GM23248 (cell line): ENCODE data around the gene TOE1. TPM values are rescaled to one million over a fixed set of nuclear protein-coding genes. Genes with fewer than 3 reads are reported as not detected.
A peak's percentile ranks its signal among the peaks of the same experiment; 100 is the strongest.

Source experiments
- DNase-seq: peaks from one replicate; pipeline ENCODE4 v3.0.0-alpha.2; 2015
- H2AFZ ChIP-seq: fragments of 200-600 bp; sonication (generic); 2 replicates; pipeline ENCODE4 v1.6.1; 2016; ENCODE audit warnings: antibody characterized with exemption
- H3F3A ChIP-seq: fragments of 200-600 bp; sonication (generic); 2 replicates; pipeline ENCODE4 v1.6.1; 2016; ENCODE audit warnings: mild to moderate bottlenecking, antibody characterized with exemption, mixed run types; ENCODE audit not compliant: insufficient read depth
- H3K27ac ChIP-seq: fragments of 200-600 bp; sonication (generic); 2 replicates; pipeline ENCODE4 v1.5.1; 2016; ENCODE audit warnings: mild to moderate bottlenecking
- H3K27me3 ChIP-seq: fragments of 200-600 bp; sonication (generic); replicated peaks from 2 replicates; pipeline ENCODE4 v1.6.1; 2016; ENCODE audit warnings: mild to moderate bottlenecking; ENCODE audit not compliant: insufficient read depth
- H3K36me3 ChIP-seq: fragments of 200-600 bp; sonication (generic); 2 replicates; pipeline ENCODE4 v1.6.1; 2016; ENCODE audit warnings: low read depth, mild to moderate bottlenecking
- H3K4me1 ChIP-seq: fragments of 200-600 bp; sonication (generic); 2 replicates; pipeline ENCODE4 v1.6.1; 2016; ENCODE audit warnings: mild to moderate bottlenecking; ENCODE audit not compliant: insufficient read depth
- H3K4me2 ChIP-seq: fragments of 200-600 bp; sonication (generic); one replicate; pipeline ENCODE4 v1.6.1; 2016; ENCODE audit warnings: mild to moderate bottlenecking; ENCODE audit not compliant: unreplicated experiment
- H3K4me3 ChIP-seq: fragments of 200-600 bp; sonication (generic); 2 replicates; pipeline ENCODE4 v1.5.1; 2016; ENCODE audit warnings: mild to moderate bottlenecking
- H3K79me2 ChIP-seq: fragments of 200-600 bp; sonication (generic); 2 replicates; pipeline ENCODE4 v1.6.1; 2016; ENCODE audit warnings: mild to moderate bottlenecking; ENCODE audit not compliant: insufficient read depth
- H3K9ac ChIP-seq: fragments of 200-600 bp; sonication (generic); 2 replicates; pipeline ENCODE4 v1.6.1; 2016; ENCODE audit warnings: mild to moderate bottlenecking
- H3K9me2 ChIP-seq: fragments of 200-600 bp; sonication (generic); 2 replicates; pipeline ENCODE4 v1.6.1; 2016; ENCODE audit warnings: mixed run types, mild to moderate bottlenecking, moderate library complexity; ENCODE audit not compliant: insufficient read depth
- H3K9me3 ChIP-seq: fragments of 200-600 bp; sonication (generic); one replicate; pipeline ENCODE4 v1.6.1; 2017; ENCODE audit warnings: low read depth
- H4K20me1 ChIP-seq: fragments of 200-600 bp; sonication (generic); 2 replicates; pipeline ENCODE4 v1.6.0; 2016; ENCODE audit not compliant: insufficient read depth
- EZH2 ChIP-seq: fragments of 200-600 bp; sonication (generic); IDR thresholded peaks from 2 replicates; pipeline ENCODE4 v1.6.1; 2018; ENCODE audit warnings: antibody characterized with exemption, mild to moderate bottlenecking; ENCODE audit not compliant: insufficient read depth, poor library complexity, severe bottlenecking
- EZH2phosphoT487 ChIP-seq: fragments of 200-600 bp; sonication (generic); IDR thresholded peaks from 2 replicates; pipeline ENCODE4 v1.6.1; 2018; ENCODE audit warnings: antibody characterized with exemption, moderate library complexity, mild to moderate bottlenecking, low read depth; ENCODE audit not compliant: insufficient read depth
- WGBS, 2 experiments: methylation state at CpG; one replicate each; pipeline ENCODE4 v1.1.6; 2015 to 2017; ENCODE audit warnings: low lambda C conversion rate in 2 of 2, low coverage in 1 of 2; ENCODE audit errors: missing lambda C conversion rate in 2 of 2; 5-methylcytosine and 5-hydroxymethylcytosine counted together
- in situ Hi-C: fragments of 300-500 bp; cut with MboI; formaldehyde crosslinking; loops from 2 replicates; pipeline ENCODE4 v1.15.0; 2020
- polyA plus RNA-seq: library from polyadenylated mRNA; unstranded; fragments of >200 nt; fragmentation: Nextera tagmentation; extraction: Ambion mirVana; gene quantifications from 2 replicates; pipeline ENCODE4 v1.2.1, GENCODE V29; 2016
- total RNA-seq: library from RNA; depleted of rRNA; stranded (reverse); fragments of >200 nt; shearing (Covaris generic); gene quantifications from 2 replicates; pipeline ENCODE4 v1.2.3, GENCODE V29; 2014

Gene TOE1
- total and polyA plus RNA-seq, 2 experiments from 2014 or later, result 8.4 to 15.3 TPM

DNA sequence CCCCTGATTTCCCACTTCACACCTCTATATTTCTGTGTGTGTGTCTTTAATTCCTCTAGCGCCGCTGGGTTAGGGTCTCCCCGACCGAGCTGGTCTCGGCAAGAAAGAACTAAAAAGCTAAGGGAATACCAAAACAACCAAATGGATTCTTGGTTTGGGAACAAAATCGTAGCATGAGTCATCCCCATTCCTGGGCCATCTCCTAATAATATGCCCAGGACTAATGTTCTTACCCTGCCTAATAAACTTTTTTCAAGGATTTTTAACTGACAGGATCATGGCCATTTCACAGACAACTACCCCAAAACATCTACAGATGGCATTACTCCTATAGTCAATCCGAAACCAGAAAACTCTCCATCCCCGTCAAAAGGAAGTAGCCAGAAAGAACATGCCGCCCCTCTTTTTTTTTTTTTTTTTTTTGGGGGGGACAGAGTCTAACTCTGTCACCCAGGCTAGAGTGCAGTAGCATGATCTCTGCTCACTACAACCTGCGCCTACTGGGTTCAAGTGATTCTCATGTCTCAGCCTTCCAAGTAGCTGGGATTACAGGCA is 17.4 kb upstream of the TOE1 start:
- H3K9me2 ChIP-seq, result no peaks in the 10 kb centered on the region
- H3K4me1 ChIP-seq, result no peaks in the 10 kb centered on the region
- no peaks in the 10 kb centered on the region for H3F3A ChIP-seq
- WGBS, 2 experiments, result 76 to 86% methylated on average over 10 of the region's 10 CpGs
- H3K4me3 ChIP-seq, result no peak overlapping the region
- no peak overlapping the region for H3K4me2 ChIP-seq
- TF ChIP-seq EZH2, result no peak
- H2AFZ ChIP-seq, result no peak overlapping the region
- H3K27ac ChIP-seq, result no peak overlapping the region
- H3K79me2 ChIP-seq, result no peaks in the 10 kb centered on the region
- no peaks in the 10 kb centered on the region for H3K36me3 ChIP-seq
- no peaks in the 10 kb centered on the region for H3K9me3 ChIP-seq
- H4K20me1 ChIP-seq, result no peaks in the 10 kb centered on the region
- no peaks in the 10 kb centered on the region for H3K27me3 ChIP-seq
- in situ Hi-C loops, result loop anchor here (25.0 kb wide), 1 partner anchor 485 kb away; the partner anchor contains the start of gene PTCH2
- peak; percentile 5 for DNase-seq
- H3K9ac ChIP-seq, result no peak overlapping the region

DNA sequence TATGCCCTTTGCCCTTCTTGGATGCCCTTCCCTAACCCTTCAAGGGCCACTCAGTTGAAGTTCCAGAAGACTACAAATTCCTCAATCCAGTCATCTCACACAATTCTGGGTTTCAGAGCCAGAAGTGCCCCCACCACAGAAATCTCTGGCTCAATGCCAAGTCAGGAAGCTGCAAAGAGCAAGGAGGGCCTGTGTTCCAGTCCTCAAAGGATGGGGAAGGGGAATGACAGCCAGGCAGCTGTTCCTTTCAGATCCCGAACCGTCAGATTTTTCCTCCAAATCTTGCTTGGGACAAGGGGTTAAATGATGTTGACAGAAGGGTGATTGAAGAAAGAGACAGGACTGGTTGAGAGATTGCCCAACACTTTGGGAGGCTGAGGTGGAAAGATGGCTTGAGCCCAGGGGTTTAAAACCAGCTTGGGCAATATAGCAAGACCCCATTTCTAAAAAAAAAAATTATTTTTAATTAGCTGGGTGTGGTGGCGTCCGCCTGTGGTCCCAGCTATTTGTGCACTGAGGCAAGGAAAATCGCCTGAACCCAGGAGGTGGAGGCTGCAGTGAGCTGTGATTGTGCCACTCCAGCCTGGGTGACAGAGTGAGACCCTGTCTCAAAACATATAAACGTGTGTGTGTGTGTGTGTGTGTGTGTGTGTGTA is 14.0 kb upstream of the TOE1 start:
- H3K79me2 ChIP-seq, result no peaks in the 10 kb centered on the region
- no peaks in the 10 kb centered on the region for H3K27me3 ChIP-seq
- no peaks in the 10 kb centered on the region for H3F3A ChIP-seq
- H4K20me1 ChIP-seq, result no peaks in the 10 kb centered on the region
- no peak overlapping the region for H3K9ac ChIP-seq
- H2AFZ ChIP-seq, result peak overlapping the region; percentile 76
- DNase-seq, result peak; percentile 9
- 40 to 41% methylated on average over 6 of the region's 6 CpGs for WGBS, 2 experiments
- no peak overlapping the region for H3K27ac ChIP-seq
- TF ChIP-seq EZH2phosphoT487 (no peak), EZH2 (no peak)
- 0 out of 2 replicates have a peak, but pooled peaks cover 3% of the 10 kb centered on the region for H3K4me1 ChIP-seq
- no peaks in the 10 kb centered on the region for H3K36me3 ChIP-seq
- in situ Hi-C loops, result no loop called here
- H3K9me3 ChIP-seq, result no peaks in the 10 kb centered on the region
- no peaks in the 10 kb centered on the region for H3K9me2 ChIP-seq
- peak overlapping the region; percentile 66 for H3K4me2 ChIP-seq
- H3K4me3 ChIP-seq, result peak overlapping the region; percentile 64

DNA sequence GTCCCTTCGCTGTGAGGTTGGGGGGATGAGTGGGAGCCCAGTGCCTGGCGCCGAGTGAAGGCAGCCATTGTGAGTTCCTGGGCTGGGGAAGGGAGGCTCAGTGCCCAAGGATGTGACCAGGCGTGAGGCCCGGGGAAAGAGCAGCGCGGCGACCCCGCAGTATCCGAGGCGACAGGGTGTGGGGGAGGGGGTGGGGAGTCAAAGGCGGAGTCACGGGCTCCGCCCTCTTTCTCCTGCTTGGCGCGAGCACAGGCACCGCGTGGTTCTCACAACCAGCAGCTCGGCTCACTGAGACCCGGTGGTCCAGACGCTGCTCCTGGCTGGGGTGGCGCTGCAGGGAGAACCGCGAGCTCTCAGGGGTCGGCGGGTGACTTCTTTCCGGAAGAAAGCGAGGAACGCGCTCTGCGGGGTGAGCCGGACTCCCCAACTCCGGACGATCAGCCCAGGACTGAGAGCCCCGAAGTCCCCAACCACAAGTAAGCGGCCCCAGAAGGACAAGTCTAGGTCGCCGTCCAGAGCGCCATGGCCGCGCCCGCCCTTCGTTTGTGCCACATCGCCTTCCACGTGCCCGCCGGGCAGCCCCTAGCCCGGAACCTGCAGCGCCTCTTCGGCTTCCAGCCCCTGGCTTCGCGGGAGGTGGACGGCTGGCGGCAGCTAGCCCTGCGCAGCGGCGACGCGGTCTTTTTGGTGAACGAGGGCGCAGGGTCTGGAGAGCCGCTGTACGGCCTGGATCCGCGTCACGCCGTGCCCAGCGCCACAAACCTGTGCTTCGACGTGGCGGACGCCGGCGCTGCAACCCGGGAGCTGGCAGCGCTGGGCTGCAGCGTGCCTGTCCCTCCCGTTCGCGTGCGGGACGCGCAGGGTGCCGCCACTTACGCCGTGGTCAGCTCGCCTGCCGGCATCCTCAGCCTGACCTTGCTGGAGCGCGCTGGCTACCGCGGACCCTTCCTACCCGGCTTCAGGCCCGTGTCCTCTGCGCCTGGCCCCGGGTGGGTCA is 13.0 kb upstream of the TOE1 start, which contains the start of gene HPDL:
Gene HPDL, plus strand, starts transcription at position 269 of the 997 bp plus-strand sequence. Its CDS starts 254 bp downstream, at position 523.
- 8 to 12% methylated on average over 76 to 87 of the region's 96 CpGs for WGBS, 2 experiments
- Histone ChIP-seq H3K79me2 (no peaks in the 10 kb centered on the region), H3K9ac (peak within 1 kb of the TSS; percentile 66), H3K27ac (no peak within 1 kb of the TSS), H3K4me2 (peak within 1 kb of the TSS; percentile 66), H3K9me3 (no peaks in the 10 kb centered on the region), H3K36me3 (no peaks in the 10 kb centered on the region), H3K4me3 (peak within 1 kb of the TSS; percentile 64), H3K4me1 (0 out of 2 replicates have a peak, but pooled peaks cover 3% of the 10 kb centered on the region), H3F3A (no peaks in the 10 kb centered on the region), H3K27me3 (no peaks in the 10 kb centered on the region), H3K9me2 (no peaks in the 10 kb centered on the region), H4K20me1 (no peaks in the 10 kb centered on the region), H2AFZ (peak within 1 kb of the TSS; percentile 76)
- in situ Hi-C loops, result no loop called here
- no peak for TF ChIP-seq EZH2
- no peak for TF ChIP-seq EZH2phosphoT487
- DNase-seq, result peak; percentile 77
